ENCODE measurements around the gene OR6B3. TPM values are rescaled to one million over a fixed set of nuclear protein-coding genes. Genes with fewer than 3 reads are reported as not detected.

Gene OR6B3
- total and polyA plus RNA-seq, 2 of the 8 experiments (the other 6 are each of a cell fraction or from before 2014, with no cell fraction given): not detected

DNA sequence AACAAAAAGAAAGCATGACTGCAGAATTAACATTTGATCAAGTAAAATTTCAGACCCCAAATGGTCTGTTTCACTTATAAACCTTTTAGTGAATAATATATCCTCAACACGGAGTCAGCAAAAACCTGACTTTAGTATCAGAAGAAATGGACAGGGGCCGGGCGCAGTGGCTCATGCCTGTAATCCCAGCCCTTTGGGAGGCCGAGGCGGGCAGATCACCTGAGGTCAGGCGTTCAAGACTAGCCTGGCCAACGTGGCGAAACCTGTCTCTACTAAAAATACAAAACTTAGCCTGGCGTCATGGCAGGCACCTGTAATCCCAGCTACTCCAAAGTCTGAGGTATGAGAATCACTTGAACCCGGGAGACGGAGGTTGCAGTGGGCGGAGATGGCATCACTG lies 3.0 kb downstream of the OR6B3 start:
- Histone ChIP-seq H3K36me3 (ENCODE audit: control insufficient read depth in 2 of 4, insufficient read depth in 4 of 4, low read length in 3 of 4) (no peaks in the 10 kb centered on the region), H4K20me1 (replicated peaks in 1 of 2; ENCODE audit: control insufficient read depth in 1 of 2, insufficient read depth in 2 of 2, low read length in 2 of 2) (no peaks in the 10 kb centered on the region), H3K79me2 (ENCODE audit: control insufficient read depth in 1 of 2, insufficient read depth in 2 of 2, low read length in 2 of 2) (no peaks in the 10 kb centered on the region), H3K27me3 (replicated peaks in 1 of 4; ENCODE audit: control insufficient read depth in 3 of 4, extremely low read depth in 1 of 4, insufficient read depth in 3 of 4, low read length in 3 of 4) (0 out of 7 replicates have a peak, but pooled peaks cover 0 to 2% (median 0%) of the 10 kb centered on the region in 4 experiments), H3K9me3 (ENCODE audit: insufficient read depth in 2 of 2, low read depth in 1 of 2, low read length in 1 of 2) (no peaks in the 10 kb centered on the region), H3K4me1 (replicated peaks in 1 of 4; ENCODE audit: control insufficient read depth in 3 of 4, insufficient read depth in 4 of 4, low read length in 3 of 4) (no peaks in the 10 kb centered on the region), H3K27ac (ENCODE audit: low read depth, low read length) (no peak overlapping the region), H3K23me2 (ENCODE audit: low read depth, low read length) (no peaks in the 10 kb centered on the region), H3K4ac (replicated peaks; ENCODE audit: insufficient read length, low read depth, low read length) (no peak overlapping the region), H2AFZ (ENCODE audit: low read length) (no peak overlapping the region), H2BK12ac (ENCODE audit: low read depth, low read length) (no peak overlapping the region), H2BK15ac (ENCODE audit: low read length) (no peak overlapping the region), H2AK5ac (ENCODE audit: low read depth, low read length) (no peak overlapping the region), H4K5ac (ENCODE audit: insufficient read length, low read depth, low read length) (no peak overlapping the region), H3K79me1 (ENCODE audit: low read depth, low read length) (no peaks in the 10 kb centered on the region; the same call in 1 of the 2 replicates), H3K23ac (ENCODE audit: insufficient read length) (no peak overlapping the region), H3K4me3 (ENCODE audit: extremely low read depth in 1 of 4, insufficient read depth in 2 of 4, low read depth in 3 of 4, low read length in 4 of 4) (no peak overlapping the region), H3K9ac (replicated peaks in 1 of 4; ENCODE audit: extremely low read depth in 1 of 4, low read depth in 3 of 4, low read length in 3 of 4) (no peak overlapping the region), H3K56ac (replicated peaks; ENCODE audit: insufficient read length, low read depth, low read length) (no peak overlapping the region), H3K14ac (ENCODE audit: insufficient read length) (no peak overlapping the region), H4K91ac (replicated peaks; ENCODE audit: insufficient read length, low read length) (no peak overlapping the region), H2BK20ac (ENCODE audit: low read length) (no peak overlapping the region), H2BK120ac (replicated peaks; ENCODE audit: low read depth, low read length) (no peak overlapping the region), H3K18ac (ENCODE audit: extremely low read depth, low read length) (no peak overlapping the region), H4K8ac (ENCODE audit: extremely low read depth, insufficient read depth, low read length) (no peak overlapping the region; the same call in 1 of the 2 replicates), H3K4me2 (ENCODE audit: insufficient read depth in 1 of 2, low read depth in 2 of 2, low read length in 2 of 2) (no peak overlapping the region), H2BK5ac (ENCODE audit: low read depth, low read length) (no peak overlapping the region)
- ChIA-PET POLR2A (ENCODE audit: partially characterized antibody) (no interaction called here), CTCF (ENCODE audit: partially characterized antibody) (no interaction called here)
- WGBS, 2 experiments (ENCODE audit: extremely low coverage in 1 of 2, insufficient coverage in 1 of 2, insufficient read length in 1 of 2, insufficient replicate concordance in 2 of 2, low coverage in 1 of 2, low lambda C conversion rate in 2 of 2, missing lambda C conversion rate in 1 of 2): 83% methylated on average over 12 of the region's 12 CpGs; no CpG with 5 or more reads in 1 of the 2 experiments
- TF ChIP-seq NANOG (IDR thresholded peaks at IDR 0.05; ENCODE audit: insufficient read depth, low read depth, low read length, poor library complexity, severe bottlenecking): no peak
- TF ChIP-seq TAF1 (IDR thresholded peaks at IDR 0.05; ENCODE audit: low read depth, low read length): no peak
- no peak for TF ChIP-seq FOSL1 (IDR thresholded peaks at IDR 0.05; ENCODE audit: insufficient read depth, low read depth, low read length)
- TF ChIP-seq BACH1 (IDR thresholded peaks at IDR 0.05; ENCODE audit: low read length): no peak
- DNase-seq (ENCODE audit: low read depth in 1 of 2, low spot score in 2 of 2): no peak
- no peak for FAIRE-seq
